22Rv1 (cell line): Measurements from ENCODE around the gene MERTK.
"Not testable (repeated sequence)": the region's sequence is repeated elsewhere in the genome, so short reads cannot be mapped to it uniquely, and the experiment has no call there.

Experiments
- H3K27ac ChIP-seq: fragments of 450-650 bp; 2 replicates; pipeline ENCODE4 v1.5.1; 2017
- ZFX ChIP-seq: fragments of 450-650 bp; IDR thresholded peaks from 2 replicates; pipeline ENCODE4 v1.6.1; 2017; ENCODE audit warnings: antibody characterized with exemption, borderline replicate concordance
- TF ChIP-seq, protein P1 (sequence below): fragments of 450-650 bp; IDR thresholded peaks from 2 replicates; pipeline ENCODE4 v1.5.1; 2017; ENCODE audit warnings: mild to moderate bottlenecking

Gene MERTK

DNA sequence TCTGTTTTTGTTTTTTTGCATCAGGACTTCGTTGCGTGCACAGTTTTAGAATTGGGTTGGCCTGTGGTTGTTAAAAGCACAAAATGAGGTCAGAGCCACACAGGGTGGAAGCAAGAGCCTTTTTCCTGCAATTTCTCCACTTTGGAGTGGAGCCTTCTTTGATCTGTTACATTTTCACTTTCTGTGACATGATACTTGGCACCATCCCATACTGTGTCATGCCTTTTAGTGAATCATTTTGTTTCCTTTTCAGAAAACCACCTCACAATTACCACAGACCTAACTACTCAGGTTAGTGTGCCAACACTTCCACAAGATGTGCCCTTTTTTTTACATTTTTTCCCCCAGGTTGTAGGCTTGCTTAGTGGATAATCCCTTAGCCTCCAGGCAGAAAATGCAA is 32.5 kb downstream of the MERTK start:
- no peak overlapping the region for H3K27ac ChIP-seq
- no peak for TF ChIP-seq ZFX
- TF ChIP-seq, protein P1, sequence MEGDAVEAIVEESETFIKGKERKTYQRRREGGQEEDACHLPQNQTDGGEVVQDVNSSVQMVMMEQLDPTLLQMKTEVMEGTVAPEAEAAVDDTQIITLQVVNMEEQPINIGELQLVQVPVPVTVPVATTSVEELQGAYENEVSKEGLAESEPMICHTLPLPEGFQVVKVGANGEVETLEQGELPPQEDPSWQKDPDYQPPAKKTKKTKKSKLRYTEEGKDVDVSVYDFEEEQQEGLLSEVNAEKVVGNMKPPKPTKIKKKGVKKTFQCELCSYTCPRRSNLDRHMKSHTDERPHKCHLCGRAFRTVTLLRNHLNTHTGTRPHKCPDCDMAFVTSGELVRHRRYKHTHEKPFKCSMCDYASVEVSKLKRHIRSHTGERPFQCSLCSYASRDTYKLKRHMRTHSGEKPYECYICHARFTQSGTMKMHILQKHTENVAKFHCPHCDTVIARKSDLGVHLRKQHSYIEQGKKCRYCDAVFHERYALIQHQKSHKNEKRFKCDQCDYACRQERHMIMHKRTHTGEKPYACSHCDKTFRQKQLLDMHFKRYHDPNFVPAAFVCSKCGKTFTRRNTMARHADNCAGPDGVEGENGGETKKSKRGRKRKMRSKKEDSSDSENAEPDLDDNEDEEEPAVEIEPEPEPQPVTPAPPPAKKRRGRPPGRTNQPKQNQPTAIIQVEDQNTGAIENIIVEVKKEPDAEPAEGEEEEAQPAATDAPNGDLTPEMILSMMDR = no peak

DNA sequence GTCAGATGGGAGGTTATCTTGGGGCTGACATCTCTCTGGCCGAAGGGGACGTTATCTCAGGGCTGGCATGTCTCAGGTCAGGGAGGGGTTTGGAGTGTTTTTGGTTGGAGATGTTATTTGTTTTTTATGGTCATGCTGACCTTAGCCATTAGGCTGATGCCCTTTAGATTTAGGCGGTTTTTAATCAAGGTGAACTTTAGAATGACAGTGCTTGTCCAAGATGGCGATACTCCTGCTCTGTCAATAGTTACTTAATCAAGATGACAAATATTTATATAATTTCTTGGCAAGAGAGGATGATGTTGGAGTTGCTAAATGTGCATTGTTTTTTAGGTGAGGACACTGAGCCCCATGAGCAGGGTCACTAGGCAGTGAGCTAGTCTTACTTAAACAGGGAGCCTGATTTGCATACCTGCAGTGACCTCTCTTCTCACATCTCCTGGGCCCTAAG is 34.5 kb downstream of the MERTK start:
- H3K27ac ChIP-seq = peak overlapping the region; percentile 25; the same call in 1 of the 2 replicates
- TF ChIP-seq ZFX = no peak
- TF ChIP-seq, protein P1 = no peak

DNA sequence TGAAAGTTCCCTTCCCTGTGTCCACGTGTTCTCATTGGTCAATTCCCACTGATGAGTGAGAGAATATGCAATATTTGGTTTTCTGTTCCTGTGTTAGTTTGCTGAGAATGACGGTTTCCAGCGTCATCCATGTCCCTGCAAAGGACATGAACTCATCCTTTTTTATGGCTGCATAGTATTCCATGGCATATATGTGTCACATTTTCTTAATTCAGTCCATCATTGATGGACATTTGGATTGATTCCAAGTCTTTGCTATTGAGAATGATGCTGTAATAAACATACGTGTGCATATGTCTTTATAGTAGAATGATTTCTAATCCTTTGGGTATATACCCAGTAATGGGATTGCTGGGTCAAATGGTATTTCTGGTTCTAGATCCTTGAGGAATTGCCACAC is 35.5 kb downstream of the MERTK start:
- not testable (repeated sequence) for H3K27ac ChIP-seq

DNA sequence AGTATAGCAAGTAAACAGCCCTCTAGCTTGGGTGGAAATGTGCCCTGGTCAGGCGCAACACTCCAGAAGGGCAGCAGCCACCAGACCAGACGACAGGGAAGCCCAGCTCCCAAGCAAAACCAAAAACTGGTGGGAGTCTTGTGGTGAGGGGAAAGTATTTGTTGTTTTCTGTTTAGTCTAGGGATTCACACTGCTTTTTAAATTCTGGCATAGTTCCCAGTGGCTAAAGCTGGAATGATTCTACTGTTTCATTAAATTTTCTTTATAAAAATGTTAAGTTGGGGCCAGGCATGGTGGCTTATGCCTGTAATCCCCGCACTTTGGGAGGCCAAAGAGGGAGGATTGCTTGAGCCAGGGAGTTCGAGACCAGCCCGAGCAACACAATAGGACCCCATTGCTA is 38.5 kb downstream of the MERTK start:
- TF ChIP-seq ZFX = no peak
- TF ChIP-seq, protein P1 = no peak
- no peak overlapping the region for H3K27ac ChIP-seq

DNA sequence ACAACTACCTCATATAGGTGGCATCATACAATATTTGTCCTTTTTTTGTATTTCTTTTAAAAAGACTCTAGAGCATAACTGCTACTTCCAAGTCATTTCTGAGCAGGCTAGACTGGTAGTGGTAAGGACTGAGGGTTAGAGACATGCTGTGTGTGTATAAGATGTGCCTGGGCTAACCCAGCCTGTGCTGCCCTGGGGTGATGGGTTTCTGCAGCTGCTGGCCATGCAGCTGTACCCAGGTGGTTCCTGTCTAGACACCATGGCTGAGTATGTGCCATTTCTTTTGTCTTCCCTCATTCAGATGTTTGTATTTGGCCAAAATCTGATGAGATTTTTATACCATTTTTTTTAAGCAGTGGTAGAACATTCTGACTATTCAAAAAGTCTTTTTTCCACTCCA is 40.0 kb downstream of the MERTK start:
- TF ChIP-seq, protein P1 = no peak
- no peak for TF ChIP-seq ZFX
- no peak overlapping the region for H3K27ac ChIP-seq

DNA sequence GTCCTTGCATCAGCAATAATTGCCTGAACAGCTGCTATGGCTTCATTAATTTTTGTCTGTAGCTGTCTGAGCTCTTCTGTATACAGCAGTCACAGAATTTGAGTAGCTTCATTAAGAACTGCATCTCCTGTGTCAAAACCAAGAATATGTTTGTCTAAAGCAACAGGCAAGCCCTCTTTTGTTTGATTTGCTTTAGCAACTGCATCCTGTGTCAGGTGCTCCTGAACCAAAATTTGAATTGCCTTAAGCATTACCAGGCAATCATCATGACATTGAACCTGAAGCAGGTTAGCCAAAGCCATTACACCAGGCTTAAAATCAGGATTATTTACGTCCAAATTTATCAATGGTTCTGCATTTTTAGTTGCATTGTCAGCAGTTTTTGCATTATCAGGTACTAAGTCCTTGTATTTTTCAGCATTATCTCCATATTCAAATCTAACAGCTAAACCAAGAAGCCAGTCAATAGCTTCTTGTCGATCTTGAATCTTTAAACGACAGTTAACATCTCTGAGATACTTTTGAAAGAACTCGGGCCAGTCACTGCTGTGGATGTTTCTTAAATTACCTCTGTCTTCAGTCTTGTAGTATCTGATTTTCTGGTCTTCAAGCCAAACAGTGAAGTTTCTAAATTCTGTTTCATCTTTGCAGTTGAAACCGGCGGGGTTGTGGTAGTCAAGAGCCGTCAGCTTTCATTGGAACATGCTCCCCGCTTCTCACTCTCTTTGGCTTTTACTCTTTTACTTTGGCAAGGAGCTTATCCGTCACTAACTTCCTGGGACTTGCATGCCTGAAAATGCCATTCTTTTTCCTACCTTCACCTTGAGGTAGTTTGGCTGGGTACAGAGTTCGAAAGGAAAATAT is 42.2 kb downstream of the MERTK start:
- no peak for TF ChIP-seq ZFX
- TF ChIP-seq, protein P1 = no peak
- no peak overlapping the region for H3K27ac ChIP-seq

DNA sequence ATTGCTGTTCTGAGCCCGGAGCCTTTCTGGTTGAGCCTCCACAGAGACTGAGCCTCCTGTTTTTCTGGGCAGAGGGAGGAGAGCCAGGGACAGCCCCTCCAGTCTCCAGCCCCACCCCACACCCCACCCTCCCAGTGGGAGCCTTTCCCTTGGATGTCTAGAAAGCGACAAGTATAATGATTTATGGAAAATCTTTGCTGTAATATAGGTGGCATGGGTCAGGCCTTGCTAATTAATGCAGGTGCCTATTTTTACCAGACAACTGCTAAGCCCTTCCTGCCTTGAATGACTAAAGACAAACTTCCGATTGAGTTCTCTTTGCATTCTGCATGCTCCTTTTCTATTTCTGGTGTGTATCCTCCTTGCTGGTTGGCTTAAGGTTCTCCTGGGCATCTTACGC is 43.1 kb downstream of the MERTK start:
- H3K27ac ChIP-seq = no peak overlapping the region
- TF ChIP-seq, protein P1 = no peak
- no peak for TF ChIP-seq ZFX
